ENCODE data around the gene RPS6KA1.

The RPS6KA1 gene

GRCh38 chr1:26533951-26534509, 4.5 kb downstream of the RPS6KA1 start:
- DNase-seq, result no peak

DNA sequence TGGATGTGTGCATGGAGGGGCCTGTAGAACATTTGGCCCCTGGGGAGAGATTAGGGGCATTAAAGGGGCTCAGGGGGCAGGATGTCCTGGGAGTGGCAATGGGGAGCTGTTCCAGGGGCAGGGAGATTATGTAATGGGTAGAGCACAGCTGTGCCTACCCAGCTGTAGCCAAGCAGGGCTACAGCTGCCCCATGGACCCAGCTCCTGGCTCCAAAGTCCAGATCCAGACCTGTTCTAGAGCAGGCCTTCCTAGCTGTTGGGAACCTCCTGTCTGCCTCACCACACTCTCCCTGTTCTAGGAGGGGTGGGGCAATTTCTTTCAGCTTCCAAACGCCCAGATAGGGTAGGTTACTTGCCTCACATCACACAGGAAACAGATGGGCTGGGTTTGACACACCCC, 5.6 kb downstream of the RPS6KA1 start:
- DNase-seq, result no peak

GRCh38 chr1:26536081-26536480, 6.5 kb downstream of the RPS6KA1 start:
- no peak for DNase-seq

GRCh38 chr1:26536521-26536920, 7.0 kb downstream of the RPS6KA1 start:
- DNase-seq, result no peak

DNA sequence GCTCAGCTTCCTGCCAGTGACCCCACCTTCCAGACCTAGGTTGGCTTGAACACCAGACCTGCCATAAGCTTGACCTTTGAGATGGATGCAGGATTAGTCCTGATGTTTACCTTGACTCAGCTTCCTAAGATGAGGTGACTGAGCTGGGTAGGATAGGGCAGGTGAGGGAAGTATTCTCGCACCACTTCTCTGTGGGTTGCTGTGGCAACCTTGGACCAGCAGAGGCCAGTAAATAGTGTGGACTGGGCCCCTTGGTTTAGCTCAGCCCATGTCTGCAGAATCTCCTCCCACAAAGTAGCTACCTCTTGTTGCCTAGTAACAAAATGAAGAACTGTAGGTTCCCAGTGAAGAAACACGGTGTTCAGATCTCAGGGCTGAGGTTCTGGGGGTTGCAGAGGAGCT, 8.4 kb downstream of the RPS6KA1 start:
- no peak for DNase-seq

- DNase-seq, result peak; percentile 75
Measured at GRCh38 chr1:26538480-26539412, 9.2 kb downstream of the RPS6KA1 start.

DNA sequence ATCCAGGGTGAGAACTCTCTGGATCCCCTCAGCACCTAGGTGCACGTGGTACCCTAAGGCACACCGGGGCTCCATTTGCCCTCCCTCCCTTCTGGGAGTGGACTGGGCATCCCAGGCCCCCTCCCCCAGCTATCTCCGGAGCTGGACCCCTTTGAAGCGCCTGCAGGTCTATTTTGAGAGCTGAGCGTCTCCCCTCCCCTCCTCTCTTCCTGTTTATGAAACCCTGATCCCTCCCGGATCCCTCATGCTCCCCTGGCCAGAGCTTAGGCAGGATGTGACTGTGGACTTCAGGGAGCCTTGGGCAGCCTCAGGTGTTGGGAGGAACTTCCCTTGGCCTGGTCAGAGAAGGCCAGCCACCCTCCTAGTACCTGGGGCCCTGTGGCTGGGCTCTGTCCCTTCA, 10.2 kb downstream of the RPS6KA1 start:
- DNase-seq, result no peak

- no peak for DNase-seq
Measured at GRCh38 chr1:26540351-26540750, 10.8 kb downstream of the RPS6KA1 start.

GRCh38 chr1:26541431-26541815, 11.9 kb downstream of the RPS6KA1 start:
- DNase-seq, result no peak

- peak; percentile 88 to 90 for DNase-seq
Measured at GRCh38 chr1:26541816-26542711, 12.5 kb downstream of the RPS6KA1 start.

DNA sequence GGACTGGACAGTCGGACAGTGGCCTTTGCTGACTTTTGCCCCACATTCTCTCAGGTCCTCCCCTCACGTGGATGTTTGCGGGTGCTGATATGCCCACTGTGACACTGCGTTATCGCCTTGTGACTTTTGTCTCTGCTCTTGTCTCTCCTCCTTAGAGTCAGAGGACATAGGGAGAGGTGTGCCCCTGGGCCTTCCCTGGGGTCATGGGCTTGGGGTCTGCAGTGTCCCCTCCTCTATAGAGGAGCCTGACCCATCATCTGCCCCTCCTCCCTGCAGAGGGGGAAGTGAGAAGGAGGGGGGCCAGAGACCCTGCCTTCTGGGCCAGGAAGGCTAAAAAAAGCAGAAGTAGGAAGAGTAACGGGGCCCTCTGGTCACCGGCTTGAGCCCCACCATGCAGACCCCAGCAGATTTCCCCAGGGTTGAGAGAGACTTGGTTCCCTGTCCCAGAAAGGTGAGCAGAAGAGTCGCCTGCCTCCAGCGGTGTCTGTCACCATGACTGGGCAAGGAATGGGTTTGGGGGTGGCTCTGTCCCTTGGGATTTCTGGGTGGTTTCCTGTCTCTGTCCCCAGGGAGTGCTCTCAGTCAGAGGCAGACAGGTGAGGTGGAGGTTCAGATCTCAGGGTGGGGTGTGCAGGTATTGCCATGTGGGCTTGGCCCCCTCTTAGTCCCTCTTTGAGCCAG, 13.3 kb downstream of the RPS6KA1 start:
- no peak for DNase-seq

DNA sequence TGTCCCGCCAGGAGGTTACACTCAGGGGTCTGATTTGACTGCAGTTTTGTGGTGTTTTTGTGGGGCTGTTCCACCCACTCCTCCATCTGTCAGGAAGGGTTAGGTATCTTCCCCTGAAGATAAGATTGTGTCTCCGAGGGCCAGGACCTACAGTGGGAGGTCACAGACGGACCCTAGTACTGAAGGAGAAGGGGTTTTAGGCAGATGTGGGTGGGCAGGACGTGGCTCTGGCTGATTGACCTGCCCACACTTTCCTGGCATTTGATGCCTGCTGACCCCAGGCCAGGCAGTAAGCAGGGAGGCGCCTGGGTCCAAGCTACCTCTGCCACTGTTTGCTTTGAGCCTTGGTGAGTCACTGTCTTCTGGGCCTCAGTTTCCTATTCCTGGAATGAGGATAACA, 13.9 kb downstream of the RPS6KA1 start:
- DNase-seq, result no peak

DNA sequence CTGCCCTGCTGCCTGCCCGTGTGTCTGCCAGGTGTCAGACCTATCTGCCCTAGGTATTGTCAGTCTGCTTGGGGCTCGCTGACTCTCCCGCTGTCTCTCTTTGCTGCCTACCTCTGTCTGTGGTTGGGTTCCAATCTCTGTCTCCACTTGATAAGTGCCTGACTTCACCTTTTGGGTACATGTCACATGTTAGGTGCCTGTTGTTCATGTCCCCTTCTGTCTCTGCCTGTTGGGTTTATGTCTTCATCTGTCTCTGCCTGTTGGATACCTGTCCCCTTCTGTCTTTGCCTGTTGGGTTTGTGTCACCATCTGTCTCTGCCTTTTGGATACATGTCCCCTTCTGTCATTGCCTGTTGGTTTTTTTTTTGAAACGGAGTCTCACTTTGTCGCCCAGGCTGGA, 14.6 kb downstream of the RPS6KA1 start:
- no peak for DNase-seq

DNA sequence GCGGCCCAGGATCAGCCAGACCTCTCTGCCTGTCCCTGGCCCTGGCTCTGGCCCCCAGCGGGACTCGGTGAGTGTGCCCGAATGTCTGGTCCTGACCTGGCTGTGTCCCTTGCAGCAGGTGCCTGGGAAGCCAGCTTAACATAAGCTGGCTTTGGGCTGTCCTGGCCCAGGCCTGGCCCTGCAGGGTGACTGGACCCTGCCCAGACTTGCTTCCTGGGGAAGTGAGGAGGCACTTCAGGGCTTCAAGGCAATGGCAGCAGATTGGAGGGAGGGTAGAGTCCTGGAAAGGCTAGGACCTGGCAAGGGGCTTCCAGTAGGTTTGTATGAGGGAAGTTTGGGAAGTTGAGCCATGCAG, 16.4 kb downstream of the RPS6KA1 start:
- DNase-seq, result no peak

DNA sequence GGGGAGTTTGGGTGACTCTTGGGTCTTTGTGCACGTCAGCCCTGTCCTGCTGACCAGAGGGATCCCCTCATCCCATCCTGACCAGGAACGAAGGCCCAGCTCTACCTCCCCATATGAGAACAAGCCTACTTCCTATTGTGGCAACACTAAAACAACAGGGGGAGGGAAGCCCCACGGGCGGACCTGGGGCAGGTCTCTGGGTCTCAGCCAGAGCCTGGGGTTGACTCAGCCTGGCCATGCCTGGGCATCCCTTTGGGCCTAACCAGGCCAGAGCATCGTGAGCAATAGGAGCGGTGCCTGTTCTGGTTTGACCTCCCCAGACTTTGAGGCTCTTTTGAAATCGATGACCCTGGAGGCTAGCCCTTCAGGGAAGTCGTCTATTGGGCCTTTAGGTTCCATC, 16.8 kb downstream of the RPS6KA1 start:
- no peak for DNase-seq

DNA sequence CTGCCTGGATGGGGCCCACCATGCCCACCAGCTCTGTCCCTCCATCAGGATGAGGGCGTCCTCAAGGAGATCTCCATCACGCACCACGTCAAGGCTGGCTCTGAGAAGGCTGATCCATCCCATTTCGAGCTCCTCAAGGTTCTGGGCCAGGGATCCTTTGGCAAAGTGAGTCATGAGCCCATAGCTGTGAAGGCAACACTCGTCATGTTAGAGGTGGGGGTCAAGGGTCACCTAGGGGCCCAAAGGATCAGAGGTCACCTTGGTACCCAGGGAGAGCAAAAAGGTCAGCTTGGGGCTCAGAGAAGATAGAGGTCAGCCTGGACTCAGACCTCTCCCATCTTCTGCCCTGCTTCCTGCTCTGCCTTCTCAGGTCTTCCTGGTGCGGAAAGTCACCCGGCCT, 17.3 kb downstream of the RPS6KA1 start:
- no peak for DNase-seq

- DNase-seq, result no peak
Measured at GRCh38 chr1:26548841-26549240, 19.3 kb downstream of the RPS6KA1 start.

- DNase-seq, result no peak
Measured at GRCh38 chr1:26550946-26551345, 21.4 kb downstream of the RPS6KA1 start.

- DNase-seq, result no peak
Measured at GRCh38 chr1:26552720-26553119, 23.2 kb downstream of the RPS6KA1 start.

- DNase-seq, result no peak
Measured at GRCh38 chr1:26553942-26554682, 24.6 kb downstream of the RPS6KA1 start.

- no peak for DNase-seq
Measured at GRCh38 chr1:26554781-26555180, 25.2 kb downstream of the RPS6KA1 start.

- no peak for DNase-seq
Measured at GRCh38 chr1:26555550-26555981, 26.0 kb downstream of the RPS6KA1 start.

Data from activated T-cell treated with anti-CD3 and anti-CD28 coated beads, Interleukin-2, amount 50 U/mL, for 48 hours (primary cell).